ENCODE measurements around the gene GCM1.

The GCM1 gene

DNA sequence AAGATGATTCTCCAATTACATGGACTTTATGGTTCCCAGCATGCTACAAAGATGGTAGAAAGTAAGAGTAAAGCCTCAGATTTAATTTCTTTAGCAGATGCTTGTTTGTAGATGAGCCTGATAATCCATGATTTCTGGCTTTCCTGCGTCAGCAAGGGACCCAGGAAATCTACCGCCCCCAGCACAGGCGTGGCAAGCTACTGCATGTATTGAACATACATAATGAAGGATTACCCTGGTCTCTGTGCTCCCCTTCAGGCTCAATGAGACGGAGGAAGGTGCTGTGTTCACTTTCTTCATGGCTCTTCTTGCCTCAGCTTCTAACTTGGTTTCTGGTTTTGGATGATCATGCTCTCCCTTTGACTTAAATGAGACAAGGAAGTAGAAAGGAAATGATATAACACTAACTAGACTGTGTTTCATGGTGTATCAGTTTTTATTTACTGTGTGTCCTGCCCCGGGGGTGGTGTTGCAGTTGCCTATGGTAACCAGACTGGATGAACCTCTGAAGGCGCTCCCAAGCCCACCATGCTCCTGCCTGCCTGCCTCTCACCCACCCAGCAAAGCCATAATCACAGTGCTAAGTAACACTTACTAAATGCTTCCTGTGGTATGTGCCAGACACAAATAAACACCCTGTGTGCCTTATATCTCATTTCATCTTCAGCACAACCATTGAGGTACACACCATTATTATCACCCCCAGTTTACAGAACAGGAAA lies 17.9 kb downstream of the GCM1 start:
- Histone ChIP-seq H3K9me2 (replicated peaks; ENCODE audit: control insufficient read depth, low read length) (no peaks in the 10 kb centered on the region), H3K4me2 (ENCODE audit: low read length) (no peak overlapping the region), H3K27ac (ENCODE audit: low read depth, low read length) (no peak overlapping the region), H3K36me3 (ENCODE audit: control insufficient read depth, low read length) (no peaks in the 10 kb centered on the region), H3K79me2 (ENCODE audit: control insufficient read depth, low read length) (no peaks in the 10 kb centered on the region), H3K27me3 (ENCODE audit: control insufficient read depth, low read length) (peaks cover 22% of the 10 kb centered on the region), H3K4me3 (ENCODE audit: low read length) (no peak overlapping the region), H4K20me1 (ENCODE audit: control insufficient read depth, insufficient read depth, low read depth, low read length) (no peaks in the 10 kb centered on the region), H3F3A (ENCODE audit: control insufficient read depth, insufficient read depth) (no peaks in the 10 kb centered on the region), H3K4me1 (ENCODE audit: control insufficient read depth, low read length) (no peaks in the 10 kb centered on the region), H3K9me3 (ENCODE audit: control insufficient read depth, insufficient read depth, low read length) (no peaks in the 10 kb centered on the region)
- TF ChIP-seq, protein P1, sequence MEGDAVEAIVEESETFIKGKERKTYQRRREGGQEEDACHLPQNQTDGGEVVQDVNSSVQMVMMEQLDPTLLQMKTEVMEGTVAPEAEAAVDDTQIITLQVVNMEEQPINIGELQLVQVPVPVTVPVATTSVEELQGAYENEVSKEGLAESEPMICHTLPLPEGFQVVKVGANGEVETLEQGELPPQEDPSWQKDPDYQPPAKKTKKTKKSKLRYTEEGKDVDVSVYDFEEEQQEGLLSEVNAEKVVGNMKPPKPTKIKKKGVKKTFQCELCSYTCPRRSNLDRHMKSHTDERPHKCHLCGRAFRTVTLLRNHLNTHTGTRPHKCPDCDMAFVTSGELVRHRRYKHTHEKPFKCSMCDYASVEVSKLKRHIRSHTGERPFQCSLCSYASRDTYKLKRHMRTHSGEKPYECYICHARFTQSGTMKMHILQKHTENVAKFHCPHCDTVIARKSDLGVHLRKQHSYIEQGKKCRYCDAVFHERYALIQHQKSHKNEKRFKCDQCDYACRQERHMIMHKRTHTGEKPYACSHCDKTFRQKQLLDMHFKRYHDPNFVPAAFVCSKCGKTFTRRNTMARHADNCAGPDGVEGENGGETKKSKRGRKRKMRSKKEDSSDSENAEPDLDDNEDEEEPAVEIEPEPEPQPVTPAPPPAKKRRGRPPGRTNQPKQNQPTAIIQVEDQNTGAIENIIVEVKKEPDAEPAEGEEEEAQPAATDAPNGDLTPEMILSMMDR (IDR thresholded peaks at IDR 0.05; ENCODE audit: low read depth, low read length, poor library complexity, severe bottlenecking), result no peak
- no peak for TF ChIP-seq EZH2phosphoT487 (IDR thresholded peaks at IDR 0.05; ENCODE audit: borderline replicate concordance, low read length)

DNA sequence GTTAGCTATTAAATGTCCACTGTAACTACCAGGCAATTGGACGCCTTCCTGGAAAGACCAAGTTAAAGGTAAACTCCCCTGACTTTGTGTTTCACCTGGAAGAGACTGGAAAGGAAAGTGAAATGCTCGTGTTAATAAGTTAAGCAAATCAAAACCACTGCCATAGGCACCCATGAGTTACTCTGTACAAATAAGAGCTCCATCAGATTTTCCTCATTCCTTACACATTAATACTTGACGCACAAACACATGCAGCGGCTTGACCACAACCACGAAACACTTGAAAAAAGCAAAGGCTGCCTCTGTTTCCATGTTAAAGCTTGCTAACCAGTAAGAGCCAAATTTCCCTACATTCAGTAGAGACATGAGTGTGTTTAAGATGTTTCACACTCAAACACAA lies 19.8 kb downstream of the GCM1 start:
- H3K27ac ChIP-seq (ENCODE audit: low read depth, low read length), result no peak overlapping the region
- H3K4me2 ChIP-seq (ENCODE audit: low read length), result no peak overlapping the region
- H3K9me3 ChIP-seq (ENCODE audit: control insufficient read depth, insufficient read depth, low read length), result no peaks in the 10 kb centered on the region
- no peaks in the 10 kb centered on the region for H3K36me3 ChIP-seq (ENCODE audit: control insufficient read depth, low read length)
- no peak overlapping the region for H3K4me3 ChIP-seq (ENCODE audit: low read length)
- no peaks in the 10 kb centered on the region for H3F3A ChIP-seq (ENCODE audit: control insufficient read depth, insufficient read depth)
- H3K79me2 ChIP-seq (ENCODE audit: control insufficient read depth, low read length), result no peaks in the 10 kb centered on the region
- no peaks in the 10 kb centered on the region for H3K4me1 ChIP-seq (ENCODE audit: control insufficient read depth, low read length)
- peaks cover 26% of the 10 kb centered on the region for H3K27me3 ChIP-seq (ENCODE audit: control insufficient read depth, low read length)
- H4K20me1 ChIP-seq (ENCODE audit: control insufficient read depth, insufficient read depth, low read depth, low read length), result no peaks in the 10 kb centered on the region
- H3K9me2 ChIP-seq (replicated peaks; ENCODE audit: control insufficient read depth, low read length), result no peaks in the 10 kb centered on the region
- no peak for TF ChIP-seq EZH2phosphoT487 (IDR thresholded peaks at IDR 0.05; ENCODE audit: borderline replicate concordance, low read length)
- TF ChIP-seq, protein P1 (IDR thresholded peaks at IDR 0.05; ENCODE audit: low read depth, low read length, poor library complexity, severe bottlenecking), result no peak

DNA sequence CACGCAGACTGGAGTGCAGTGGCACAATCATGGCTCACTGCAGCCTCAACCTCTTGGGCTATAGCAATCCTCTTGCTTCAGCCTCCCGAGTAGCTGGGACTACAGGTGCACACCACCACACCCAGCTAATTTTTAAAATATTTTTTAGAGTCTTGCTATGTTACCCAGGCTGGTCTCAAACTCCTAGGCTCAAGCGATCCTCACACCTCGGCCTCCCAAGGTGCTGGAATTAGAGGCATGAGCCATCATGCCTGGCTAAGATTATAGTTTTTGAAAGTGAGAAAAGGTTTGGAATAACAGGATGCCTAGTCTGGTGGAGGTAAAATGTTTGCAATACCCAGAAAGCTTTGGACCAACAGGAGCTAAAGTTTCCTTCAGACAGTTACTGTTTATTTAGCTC lies 23.4 kb downstream of the GCM1 start:
- Histone ChIP-seq H3K79me2 (ENCODE audit: control insufficient read depth, low read length) (no peaks in the 10 kb centered on the region), H4K20me1 (ENCODE audit: control insufficient read depth, insufficient read depth, low read depth, low read length) (no peaks in the 10 kb centered on the region), H3K27me3 (ENCODE audit: control insufficient read depth, low read length) (peaks cover 17% of the 10 kb centered on the region), H3K4me2 (ENCODE audit: low read length) (no peak overlapping the region), H3K4me1 (ENCODE audit: control insufficient read depth, low read length) (peaks cover 10% of the 10 kb centered on the region), H3K9me2 (replicated peaks; ENCODE audit: control insufficient read depth, low read length) (no peaks in the 10 kb centered on the region), H3K27ac (ENCODE audit: low read depth, low read length) (no peak overlapping the region), H3K9me3 (ENCODE audit: control insufficient read depth, insufficient read depth, low read length) (no peaks in the 10 kb centered on the region), H3K36me3 (ENCODE audit: control insufficient read depth, low read length) (no peaks in the 10 kb centered on the region), H3K4me3 (ENCODE audit: low read length) (no peak overlapping the region), H3F3A (ENCODE audit: control insufficient read depth, insufficient read depth) (no peaks in the 10 kb centered on the region)
- TF ChIP-seq, protein P1 (IDR thresholded peaks at IDR 0.05; ENCODE audit: low read depth, low read length, poor library complexity, severe bottlenecking), result no peak
- no peak for TF ChIP-seq EZH2phosphoT487 (IDR thresholded peaks at IDR 0.05; ENCODE audit: borderline replicate concordance, low read length)
